OCI-LY7 (cell line): ENCODE measurements around the gene RABGGTB. TPM values are rescaled to one million over a fixed set of nuclear protein-coding genes. Genes with fewer than 3 reads are reported as not detected.
A peak's percentile ranks its signal among the peaks of the same experiment; 100 is the strongest.
"Not testable (repeated sequence)": the region's sequence is repeated elsewhere in the genome, so short reads cannot be mapped to it uniquely, and the experiment has no call there.

Experiments used
- BruUV-seq: library from RNA; stranded (reverse); fragments of 400-500 nt; replicated peaks from 2 replicates; lab custom pipeline; 2021; lab: Mats Ljungman, UMichigan
- CTCF ChIA-PET: fragments of 300-600 bp; sonication (Branson Sonifier 250); formaldehyde crosslinking; loops from one replicate; lab custom pipeline; 2022; ENCODE audit warnings: antibody characterized with exemption; ENCODE audit not compliant: unreplicated experiment; lab: Charles Lee
- POLR2A ChIA-PET: fragments of 300-600 bp; sonication (Branson Sonifier 250); formaldehyde crosslinking; loops from one replicate; lab custom pipeline; 2022; ENCODE audit warnings: antibody characterized with exemption; lab: Charles Lee
- DNase-seq: peaks from one replicate; pipeline ENCODE4 v3.0.0-alpha.2; 2015; ENCODE audit warnings: low spot score
- H2AFZ ChIP-seq: fragments of 200-600 bp; sonication (generic), shearing (Covaris generic); 2 replicates; pipeline ENCODE4 v1.6.1; 2014; ENCODE audit warnings: mild to moderate bottlenecking, antibody characterized with exemption, low read length, moderate library complexity
- H3K27ac ChIP-seq: fragments of 200-600 bp; sonication (generic); 2 replicates; pipeline ENCODE4 v1.5.1; 2014; ENCODE audit warnings: mixed run types, low read depth, mild to moderate bottlenecking, moderate library complexity, low read length, inconsistent platforms; ENCODE audit not compliant: poor library complexity, severe bottlenecking
- H3K36me3 ChIP-seq: fragments of 200-600 bp; sonication (generic); 2 replicates; pipeline ENCODE4 v1.6.1; 2014; ENCODE audit warnings: mild to moderate bottlenecking, antibody characterized with exemption, low read length, moderate library complexity, mixed read lengths; ENCODE audit not compliant: insufficient read depth
- H3K4me1 ChIP-seq: fragments of 200-600 bp; sonication (generic); 2 replicates; pipeline ENCODE4 v1.5.1; 2014; ENCODE audit warnings: mild to moderate bottlenecking, low read length; ENCODE audit not compliant: insufficient read depth, poor library complexity, severe bottlenecking
- H3K4me2 ChIP-seq: fragments of 200-600 bp; sonication (generic); 2 replicates; pipeline ENCODE4 v1.6.1; 2014; ENCODE audit warnings: mild to moderate bottlenecking, low read length
- H3K4me3 ChIP-seq: fragments of 200-600 bp; sonication (generic); 2 replicates; pipeline ENCODE4 v1.5.1; 2014; ENCODE audit warnings: mild to moderate bottlenecking, low read depth, low read length; ENCODE audit not compliant: poor library complexity, severe bottlenecking
- H3K79me2 ChIP-seq: fragments of 200-600 bp; sonication (generic); 2 replicates; pipeline ENCODE4 v1.6.1; 2016; ENCODE audit warnings: low read depth, mild to moderate bottlenecking, low read length, moderate library complexity, mixed read lengths; ENCODE audit not compliant: insufficient read depth
- H3K9me2 ChIP-seq: fragments of 200-600 bp; sonication (generic); 2 replicates; pipeline ENCODE4 v1.6.1; 2016; ENCODE audit warnings: mild to moderate bottlenecking, low read length, mixed read lengths; ENCODE audit not compliant: insufficient read depth
- H3K9me3 ChIP-seq: fragments of 200-600 bp; sonication (generic); 2 replicates; pipeline ENCODE4 v1.6.1; 2014; ENCODE audit warnings: mild to moderate bottlenecking, mixed run types, low read length, mixed read lengths
- H4K20me1 ChIP-seq: fragments of 200-600 bp; sonication (generic); 2 replicates; pipeline ENCODE4 v1.6.1; 2014; ENCODE audit warnings: mild to moderate bottlenecking, antibody characterized with exemption, low read length, moderate library complexity, mixed read lengths; ENCODE audit not compliant: insufficient read depth
- CTCF ChIP-seq: fragments of 200-600 bp; sonication (generic); conservative IDR thresholded peaks from 2 replicates; pipeline ENCODE4 v1.5.1; 2014; ENCODE audit warnings: mild to moderate bottlenecking, antibody characterized with exemption, low read length, moderate library complexity, mixed read lengths
- EZH2phosphoT487 ChIP-seq: fragments of 200-600 bp; sonication (generic); IDR thresholded peaks from 2 replicates; pipeline ENCODE4 v1.6.1; 2018; ENCODE audit warnings: low read depth, borderline replicate concordance, mild to moderate bottlenecking, mixed run types, antibody characterized with exemption, low read length, moderate library complexity, mixed read lengths
- intact Hi-C: fragments of 100-400 bp; cut with micrococcal nuclease; formaldehyde crosslinking; loops from one replicate; pipeline ENCODE4 v1.10.0; 2022; ENCODE audit not compliant: unreplicated experiment
- total RNA-seq, 2 experiments: library from RNA; depleted of rRNA in 1 of 2; stranded (reverse); fragments of >200 nt in 1 of 2; shearing (Covaris generic) in 1 of 2; gene quantifications; 2 replicates each; pipeline ENCODE4 v1.2.3, GENCODE V29; 2014 to 2022

Gene RABGGTB
- total RNA-seq, 2 experiments from 2014 or later, result 132 to 165 TPM

GRCh38 chr1:75745276-75745675, 40.8 kb upstream of the RABGGTB start:
- intact Hi-C loops, result no loop called here
- H3K79me2 ChIP-seq, result peaks cover 6% of the 10 kb centered on the region; the same call in 1 of the 2 replicates
- no peak overlapping the region for H3K4me3 ChIP-seq
- DNase-seq, result no peak
- CTCF ChIA-PET, result no interaction called here
- H3K9me2 ChIP-seq, result no peaks in the 10 kb centered on the region
- no peaks in the 10 kb centered on the region for H3K4me1 ChIP-seq
- H3K27ac ChIP-seq, result no peak overlapping the region
- POLR2A ChIA-PET, result interaction anchor here (0.9 to 1.4 kb wide), 6 partner anchors 10 to 24 kb away, joined by 3 to 6 read pairs (median 4); no protein-coding TSS in a partner anchor
- H3K4me2 ChIP-seq, result no peak overlapping the region
- H4K20me1 ChIP-seq, result no peaks in the 10 kb centered on the region
- no peaks in the 10 kb centered on the region for H3K9me3 ChIP-seq
- TSS peak; percentile 4 for BruUV-seq
- TF ChIP-seq EZH2phosphoT487 (no peak), CTCF (no peak)
- no peak overlapping the region for H2AFZ ChIP-seq
- peaks cover 96% of the 10 kb centered on the region for H3K36me3 ChIP-seq

GRCh38 chr1:75757210-75757609, 28.8 kb upstream of the RABGGTB start:
- H3K4me2 ChIP-seq, DNase-seq, H3K9me3 ChIP-seq, POLR2A ChIA-PET, H3K9me2 ChIP-seq, H3K79me2 ChIP-seq, BruUV-seq, H3K4me1 ChIP-seq, CTCF ChIA-PET, H4K20me1 ChIP-seq, intact Hi-C loops, H3K27ac ChIP-seq, H2AFZ ChIP-seq, H3K4me3 ChIP-seq: not testable (repeated sequence)
- H3K36me3 ChIP-seq, result peaks cover 83% of the 10 kb centered on the region

- H3K9me3 ChIP-seq, CTCF ChIA-PET, H2AFZ ChIP-seq, POLR2A ChIA-PET, H3K4me3 ChIP-seq, H3K4me1 ChIP-seq, H3K4me2 ChIP-seq, H3K9me2 ChIP-seq, H3K79me2 ChIP-seq, BruUV-seq, intact Hi-C loops, H3K27ac ChIP-seq, H4K20me1 ChIP-seq, DNase-seq: not testable (repeated sequence)
- H3K36me3 ChIP-seq, result peaks cover 83% of the 10 kb centered on the region
These were observed 27.5 kb upstream of the RABGGTB start for GRCh38 chr1:75758543-75758942.
